ENCODE data around the gene FBXW7. TPM values are rescaled to one million over a fixed set of nuclear protein-coding genes. Genes with fewer than 3 reads are reported as not detected.
A peak's percentile ranks its signal among the peaks of the same experiment; 100 is the strongest.

The FBXW7 gene
- total and polyA plus RNA-seq, 12 donors = 12.1 to 87.6 (median 66.8) TPM

DNA sequence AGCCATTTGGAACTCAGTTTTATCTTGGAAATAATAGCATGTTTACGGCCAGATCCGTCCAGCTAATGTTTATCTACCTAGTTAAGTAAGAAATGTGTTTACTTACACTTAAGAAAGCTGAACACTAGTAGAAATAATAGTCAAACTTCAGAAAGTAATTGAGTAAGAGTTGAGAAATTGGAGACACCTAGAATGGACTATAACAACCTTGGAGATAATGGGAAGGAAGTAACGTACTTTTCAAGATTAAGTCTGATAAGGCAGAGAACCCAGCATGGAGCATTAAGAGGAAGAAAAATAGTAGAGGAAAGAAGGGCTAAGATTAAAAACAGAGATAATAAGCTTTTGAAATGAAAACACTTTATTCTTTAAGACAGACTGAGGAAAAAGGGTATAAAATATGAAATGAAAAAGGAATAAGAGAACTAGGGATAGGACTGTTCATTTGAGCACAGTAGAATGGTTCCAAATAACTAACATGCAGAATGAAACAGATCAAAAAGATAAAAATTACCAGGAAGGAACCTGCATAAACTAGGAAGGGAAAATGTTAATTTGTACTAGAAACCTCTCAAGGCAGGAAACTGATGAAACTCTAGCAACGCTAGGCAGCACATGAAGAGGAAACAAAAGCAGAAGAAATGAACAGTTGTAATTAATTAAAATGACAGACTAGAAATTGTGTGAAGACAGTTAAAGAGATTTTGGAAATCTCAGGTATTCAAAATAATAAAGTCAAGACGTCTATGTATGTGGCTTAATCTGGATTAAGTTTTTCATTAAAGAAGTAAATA, 71.7 kb downstream of the FBXW7 start:
- DNase-seq (no peak), ATAC-seq (no peak)
- H3K9me3 ChIP-seq = no peaks in the 10 kb centered on the region
- no peaks in the 10 kb centered on the region for H3K27me3 ChIP-seq
- intact Hi-C loops (cut with DNase I) = no loop called here
- WGBS, 2 donors = 70 to 71% methylated on average over 5 of the region's 5 CpGs
- H3K4me3 ChIP-seq = no peak overlapping the region
- H3K4me1 ChIP-seq = peaks cover 0 to 57% (median 18%) of the 10 kb centered on the region in 9 donors
- no peak for TF ChIP-seq CTCF (IDR thresholded peaks at IDR 0.05)
- H3K27ac ChIP-seq = no peak overlapping the region
- no peaks in the 10 kb centered on the region for H3K36me3 ChIP-seq

DNA sequence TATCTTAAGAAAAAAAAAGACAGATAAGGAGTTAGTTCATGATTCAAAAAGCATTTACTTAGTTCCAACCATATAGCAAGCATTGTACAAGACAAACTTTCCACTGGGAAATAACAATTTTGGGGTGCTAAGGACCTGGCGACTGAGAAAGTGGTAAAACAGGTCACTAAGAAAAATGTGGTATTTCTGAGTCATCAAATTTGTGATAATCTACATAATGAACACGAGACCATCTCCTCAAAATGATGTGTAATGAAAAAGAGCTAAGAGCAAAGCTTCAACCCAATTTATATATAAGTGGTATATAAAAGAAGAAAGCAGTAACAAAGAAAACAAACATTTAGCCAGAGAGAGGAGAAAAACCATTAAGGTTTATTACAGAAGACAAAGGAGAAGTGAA, 72.3 kb downstream of the FBXW7 start:
- ATAC-seq = no peak
- no peaks in the 10 kb centered on the region for H3K9me3 ChIP-seq
- no peaks in the 10 kb centered on the region for H3K36me3 ChIP-seq
- no peak for TF ChIP-seq CTCF (IDR thresholded peaks at IDR 0.05)
- no peak overlapping the region for H3K4me3 ChIP-seq
- intact Hi-C loops (cut with DNase I) = no loop called here
- no peaks in the 10 kb centered on the region for H3K27me3 ChIP-seq
- H3K4me1 ChIP-seq = peaks cover 0 to 64% (median 18%) of the 10 kb centered on the region in 9 donors
- DNase-seq = no peak
- peak overlapping the region in 1 of 10 donors; percentile 17 for H3K27ac ChIP-seq
- 93 to 96% methylated on average over 2 of the region's 2 CpGs for WGBS, 2 donors

GRCh38 chr4:152462695-152463094, 73.2 kb downstream of the FBXW7 start:
- WGBS, 2 donors = 50 to 54% methylated on average over 1 of the region's 1 CpG
- peak overlapping the region in 2 of 10 donors; percentile 5 to 17 for H3K27ac ChIP-seq
- H3K4me3 ChIP-seq = no peak overlapping the region
- H3K4me1 ChIP-seq = peaks cover 0 to 69% (median 18%) of the 10 kb centered on the region in 9 donors
- no peaks in the 10 kb centered on the region for H3K27me3 ChIP-seq
- intact Hi-C loops (cut with DNase I) = no loop called here
- ATAC-seq (peak in 2 of 8 donors; percentile 24 to 59), DNase-seq (no peak)
- H3K9me3 ChIP-seq = no peaks in the 10 kb centered on the region
- no peak for TF ChIP-seq CTCF (IDR thresholded peaks at IDR 0.05)
- no peaks in the 10 kb centered on the region for H3K36me3 ChIP-seq

- Histone ChIP-seq H3K27me3 (no peaks in the 10 kb centered on the region), H3K36me3 (no peaks in the 10 kb centered on the region), H3K27ac (peak overlapping the region in 1 of 10 donors; percentile 5), H3K4me1 (peaks cover 0 to 69% (median 18%) of the 10 kb centered on the region in 9 donors), H3K9me3 (no peaks in the 10 kb centered on the region), H3K4me3 (no peak overlapping the region)
- DNase-seq (no peak), ATAC-seq (no peak)
- TF ChIP-seq CTCF (IDR thresholded peaks at IDR 0.05) = no peak
- WGBS, 2 donors = 81 to 84% methylated on average over 2 of the region's 2 CpGs
- intact Hi-C loops (cut with DNase I) = no loop called here
These were observed 73.8 kb downstream of the FBXW7 start for GRCh38 chr4:152462047-152462446.
